K562 (cell line): ENCODE data around the gene ADGRD1. TPM values are rescaled to one million over a fixed set of nuclear protein-coding genes. Genes with fewer than 3 reads are reported as not detected.
A peak's percentile ranks its signal among the peaks of the same experiment; 100 is the strongest.

Experiments used
- ATAC-seq: fragments of 200-7000 bp; cut with Tn5 transposase; 3 replicates; pipeline ENCODE4 v1.9.1; 2020; ENCODE audit warnings: moderate library complexity
- BruUV-seq: library from RNA; stranded (reverse); fragments of 400-500 nt; replicated peaks from 2 replicates; lab custom pipeline; 2021; lab: Mats Ljungman, UMichigan
- CTCF ChIA-PET: fragments of 300-600 bp; formaldehyde crosslinking; extraction: SDS; loops from one replicate; lab custom pipeline; 2021; ENCODE audit warnings: low intra/inter-chr PET ratio; lab: Yijun Ruan, JAX
- POLR2A ChIA-PET: fragments of 300-600, 350-650 bp; sonication (Branson Sonifier 250); formaldehyde crosslinking; extraction: SDS; loops from one replicate; lab custom pipeline; 2021; ENCODE audit warnings: antibody characterized with exemption, inconsistent platforms; lab: Yijun Ruan, JAX
- DNase-seq, 4 experiments: peaks; one replicate each; pipeline versions ENCODE4 v3.0.0 to v3.0.0-alpha.2; 2011 to 2018; ENCODE audit warnings: low spot score in 3 of 4, mixed read lengths in 3 of 4; ENCODE audit errors: extremely low read depth in 1 of 4
- FAIRE-seq: peaks from 2 replicates; lab custom pipeline; 2011; peaks lifted over from hg19 to GRCh38; lab: Jason Lieb, UNC
- H2AFZ ChIP-seq: 2 replicates; pipeline ENCODE4 v1.6.0; 2011; ENCODE audit warnings: low read depth, low read length, control low read depth, inconsistent platforms
- H3K27ac ChIP-seq: fragments of 200-600 bp; 3 replicates; pipeline ENCODE4 v1.8.0; 2011; ENCODE audit warnings: low read depth, mild to moderate bottlenecking, control low read depth, inconsistent platforms, low read length, moderate library complexity, mixed read lengths; ENCODE audit errors: extremely low read depth
- H3K27me3 ChIP-seq, 2 experiments: fragments of 300-600 bp in 1 of 2; 2 replicates in 1 of 2; 3 replicates in 1 of 2; pipeline versions ENCODE4 v1.6.0 to v1.8.0; 2011; ENCODE audit warnings: inconsistent platforms in 2 of 2, low read length in 2 of 2, mild to moderate bottlenecking in 1 of 2, mixed read lengths in 1 of 2, moderate library complexity in 1 of 2; ENCODE audit not compliant: control insufficient read depth in 2 of 2, insufficient read depth in 2 of 2
- H3K36me3 ChIP-seq: fragments of 300-600 bp; 3 replicates; pipeline ENCODE4 v1.8.0; 2011; ENCODE audit warnings: mild to moderate bottlenecking, low read length, inconsistent platforms; ENCODE audit not compliant: control insufficient read depth, insufficient read depth
- H3K4me1 ChIP-seq, 2 experiments: fragments of 200-600 bp in 1 of 2; replicated peaks in 1 of 2; 2 replicates in 1 of 2; 3 replicates in 1 of 2; pipeline versions ENCODE4 v1.5.1 to v1.8.0; 2011; ENCODE audit warnings: inconsistent platforms in 2 of 2, low read length in 2 of 2, mild to moderate bottlenecking in 1 of 2, mixed read lengths in 1 of 2, moderate library complexity in 1 of 2; ENCODE audit not compliant: control insufficient read depth in 2 of 2, insufficient read depth in 2 of 2
- H3K4me2 ChIP-seq: 2 replicates; pipeline ENCODE4 v1.6.1; 2011; ENCODE audit warnings: low read length, control low read depth, inconsistent platforms, mixed read lengths; ENCODE audit not compliant: insufficient read depth
- H3K4me3 ChIP-seq: fragments of 200-600 bp; sonication (generic), shearing (Covaris generic); 2 replicates; pipeline ENCODE4 v1.5.1; 2016; ENCODE audit warnings: control low read depth, inconsistent platforms
- H3K79me2 ChIP-seq: fragments of 200-600 bp; 3 replicates; pipeline ENCODE4 v1.8.0; 2011; ENCODE audit warnings: low read length, inconsistent platforms; ENCODE audit not compliant: control insufficient read depth, insufficient read depth
- H3K9ac ChIP-seq, 2 experiments: 2 replicates each; pipeline versions ENCODE4 v1.6.0 to v1.6.1; 2011; ENCODE audit warnings: low read depth in 2 of 2, low read length in 2 of 2, control low read depth in 1 of 2, inconsistent platforms in 1 of 2, mild to moderate bottlenecking in 1 of 2, mixed read lengths in 1 of 2; ENCODE audit not compliant: insufficient read depth in 1 of 2
- H3K9me1 ChIP-seq: one replicate; pipeline ENCODE4 v1.6.0; 2011; ENCODE audit warnings: inconsistent platforms, mild to moderate bottlenecking, low read length, moderate library complexity; ENCODE audit not compliant: control insufficient read depth, insufficient read depth
- H3K9me3 ChIP-seq: replicated peaks from 2 replicates; pipeline ENCODE4 v1.5.1; 2011; ENCODE audit warnings: low read depth, low read length, inconsistent platforms; ENCODE audit not compliant: control insufficient read depth, insufficient read depth
- H4K20me1 ChIP-seq: replicated peaks from 2 replicates; pipeline ENCODE4 v1.6.1; 2011; ENCODE audit warnings: low read length, inconsistent platforms, mixed read lengths; ENCODE audit not compliant: control insufficient read depth, insufficient read depth
- CEBPB ChIP-seq: fragments of 450-650 bp; IDR thresholded peaks from 2 replicates; pipeline ENCODE4 v1.6.1; 2016; ENCODE audit warnings: missing genetic modification characterization, missing compliant biosample characterization
- POLR3A ChIP-seq: IDR thresholded peaks from 2 replicates; pipeline ENCODE4 v1.6.1; 2011; ENCODE audit warnings: borderline replicate concordance, mild to moderate bottlenecking, moderate library complexity; ENCODE audit not compliant: insufficient read length, insufficient read depth; ENCODE audit errors: extremely low read depth
- ZBTB33 ChIP-seq: sonication (generic); formaldehyde crosslinking; IDR thresholded peaks from 2 replicates; pipeline ENCODE4 v1.8.1; 2023; ENCODE audit warnings: mild to moderate bottlenecking, missing genetic modification reagents
- WGBS: fragments of 100-300 bp; shearing (Covaris generic); methylation state at CpG from one replicate; pipeline ENCODE4 v1.1.6; 2016; ENCODE audit warnings: low coverage, mixed read lengths; ENCODE audit not compliant: insufficient coverage; ENCODE audit errors: missing lambda C conversion rate; 5-methylcytosine and 5-hydroxymethylcytosine counted together
- in situ Hi-C: fragments of 300-500 bp; cut with MboI; formaldehyde crosslinking; loops from 4 replicates; pipeline ENCODE4 v1.15.0; 2018; ENCODE audit warnings: inconsistent platforms, mixed read lengths
- intact Hi-C: fragments of 100-400 bp; cut with micrococcal nuclease; formaldehyde crosslinking; loops from 2 replicates; pipeline ENCODE4 v1.14.2; 2022
- polyA plus RNA-seq, 8 experiments: library from polyadenylated mRNA; depleted of rRNA in 4 of 8; stranded (reverse) in 5 of 8; unstranded in 3 of 8; fragments of >200 nt; fragmentation: Nextera tagmentation in 2 of 8; fragmentation: Illumina TruSeq in 1 of 8; extraction: Ambion mirVana in 2 of 8; extraction: Trizol in 1 of 8; gene quantifications; 2 replicates each; pipeline versions ENCODE4 v1.2.1 to v1.2.3, GENCODE V29; 2011 to 2014; ENCODE audit warnings: inconsistent platforms in 1 of 8, missing spikeins in 1 of 8
- total RNA-seq, 7 experiments: library from RNA; depleted of rRNA in 6 of 7; stranded (reverse); fragments of >200 nt in 6 of 7; fragmentation: Illumina TruSeq in 2 of 7; extraction: Trizol in 2 of 7; gene quantifications; 2 replicates each; pipeline versions ENCODE4 v1.2.1 to v1.2.3, GENCODE V29; 2011 to 2021; ENCODE audit warnings: low replicate concordance in 1 of 7

Gene ADGRD1
- total and polyA plus RNA-seq, 9 of the 15 experiments (the other 6 are each of a cell fraction or from before 2014, with no cell fraction given), result 1.7 to 11.7 (median 3.3) TPM

GRCh38 chr12:131090274-131091210, 136.8 kb downstream of the ADGRD1 start:
- Histone ChIP-seq H2AFZ (no peak overlapping the region), H3K79me2 (no peaks in the 10 kb centered on the region), H3K36me3 (no peaks in the 10 kb centered on the region), H3K4me1 (peaks cover 0 to 4% of the 10 kb centered on the region in 2 experiments; a peak in 1 of 5 replicates), H3K27me3 (peaks cover 2 to 69% of the 10 kb centered on the region in 2 experiments; a peak in 4 of 5 replicates), H4K20me1 (0 out of 2 replicates have a peak, but pooled peaks cover 14% of the 10 kb centered on the region), H3K27ac (no peak overlapping the region), H3K9ac (no peak overlapping the region), H3K4me3 (no peak overlapping the region), H3K9me3 (no peaks in the 10 kb centered on the region), H3K9me1 (no peaks in the 10 kb centered on the region), H3K4me2 (no peak overlapping the region)
- no TSS peak for BruUV-seq
- WGBS, result 20% methylated on average over 14 of the region's 14 CpGs
- POLR2A ChIA-PET, result interaction anchor here (0.6 to 0.7 kb wide), 2 partner anchors 69 to 255 kb away, joined by 3 to 4 read pairs; no protein-coding TSS in a partner anchor
- in situ Hi-C loops (no loop called here), intact Hi-C loops (no loop called here)
- DNase-seq (no peak), FAIRE-seq (no peak), ATAC-seq (no peak)
- no peak for TF ChIP-seq CEBPB (tag)
- no peak for TF ChIP-seq POLR3A
- peak; percentile 85 for TF ChIP-seq ZBTB33 (CRISPR knock-in tag)
- CTCF ChIA-PET, result no interaction called here
